Spinal cord (tissue), 10 donors: Measurements from ENCODE around the gene THUMPD1. TPM values are rescaled to one million over a fixed set of nuclear protein-coding genes. Genes with fewer than 3 reads are reported as not detected.
"Not testable (repeated sequence)": the region's sequence is repeated elsewhere in the genome, so short reads cannot be mapped to it uniquely, and the experiment has no call there.

Experiments used
- DNase-seq, 6 donors: peaks; one replicate each; pipeline versions ENCODE4 v3.0.0 to v3.0.0-alpha.2; 2013 to 2015; ENCODE audit warnings: low spot score in 6 of 6, low read depth in 4 of 6
- H3K27ac ChIP-seq: one replicate; pipeline ENCODE4 v1.5.1; 2013; ENCODE audit warnings: low read depth, low read length, control low read depth
- H3K27me3 ChIP-seq: one replicate; pipeline ENCODE4 v1.6.1; 2013; ENCODE audit warnings: low read length; ENCODE audit not compliant: control insufficient read depth, insufficient read depth
- H3K36me3 ChIP-seq: one replicate; pipeline ENCODE4 v1.6.1; 2013; ENCODE audit warnings: low read length; ENCODE audit not compliant: control insufficient read depth, insufficient read depth
- H3K4me1 ChIP-seq: one replicate; pipeline ENCODE4 v1.6.1; 2013; ENCODE audit warnings: low read length; ENCODE audit not compliant: control insufficient read depth, insufficient read depth
- H3K4me3 ChIP-seq: one replicate; pipeline ENCODE4 v1.5.1; 2013; ENCODE audit warnings: low read depth, low read length, control low read depth
- H3K9me3 ChIP-seq: one replicate; pipeline ENCODE4 v1.6.1; 2013; ENCODE audit warnings: low read length; ENCODE audit not compliant: control insufficient read depth, insufficient read depth
- WGBS: methylation state at CpG from one replicate; pipeline ENCODE4 v1.1.5; 2013; ENCODE audit warnings: missing lambda C conversion rate; ENCODE audit not compliant: insufficient coverage; 5-methylcytosine and 5-hydroxymethylcytosine counted together
- polyA plus RNA-seq, 2 donors: library from polyadenylated mRNA; unstranded; fragments of 120-200 nt; gene quantifications; one replicate each; pipeline ENCODE4 v1.2.1, GENCODE V29; 2013; ENCODE audit not compliant: insufficient read length in 2 of 2
- total RNA-seq, 2 donors: library from RNA; depleted of rRNA in 1 of 2; stranded (reverse); fragments of 120-200 nt in 1 of 2; fragments of >200 nt in 1 of 2; gene quantifications; one replicate each; pipeline versions ENCODE4 v1.2.3 to v1.2.4, GENCODE V29; 2013 to 2014
- donor health status: healthy.

THUMPD1 gene
- total and polyA plus RNA-seq, 4 donors = 36.7 to 58.9 (median 44.7) TPM

DNA sequence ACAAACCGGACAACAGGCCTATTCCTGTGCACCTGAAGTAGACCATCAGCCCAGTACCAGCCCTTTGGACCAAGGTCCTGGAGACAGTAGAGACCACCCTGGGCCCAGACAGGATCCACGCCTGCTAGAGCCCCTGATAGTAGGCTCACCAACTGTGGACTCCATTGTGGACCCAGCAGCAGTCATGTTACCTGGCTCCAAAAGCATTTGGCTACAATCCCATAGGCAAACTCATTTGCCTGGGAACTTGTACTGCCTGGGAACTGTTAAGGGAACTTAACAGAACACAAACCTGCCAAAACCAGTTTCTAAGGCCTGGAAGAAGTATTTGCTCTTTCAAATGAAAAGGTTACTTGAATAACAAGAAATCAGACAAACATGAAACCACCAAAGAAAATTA lies 34.2 kb downstream of the THUMPD1 start:
- no peaks in the 10 kb centered on the region for H3K27me3 ChIP-seq
- DNase-seq = peak in 1 of 6 donors; percentile 9
- H3K36me3 ChIP-seq = no peaks in the 10 kb centered on the region
- H3K9me3 ChIP-seq = no peaks in the 10 kb centered on the region
- no peak overlapping the region for H3K27ac ChIP-seq
- no peaks in the 10 kb centered on the region for H3K4me1 ChIP-seq
- WGBS = 93% methylated on average over 2 of the region's 2 CpGs
- H3K4me3 ChIP-seq = no peak overlapping the region

DNA sequence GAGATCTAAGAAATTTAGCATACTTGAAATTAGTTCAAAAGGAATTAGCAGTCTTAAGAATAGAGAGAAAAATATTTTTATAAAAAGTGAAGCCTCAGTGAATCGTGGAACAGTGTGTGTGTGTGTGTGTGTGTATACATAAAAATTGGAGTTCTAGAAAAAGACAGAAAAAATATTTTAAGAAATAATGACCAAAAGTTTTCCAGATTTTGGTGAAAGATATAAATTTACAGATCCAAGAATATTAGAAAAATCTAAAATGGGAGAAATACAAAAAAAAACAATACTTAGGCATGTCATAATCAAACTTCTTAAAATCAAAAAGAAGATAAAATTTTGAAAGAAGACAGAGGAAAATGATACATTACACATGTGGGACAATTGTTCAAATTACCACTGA lies 35.6 kb downstream of the THUMPD1 start:
- H3K4me1 ChIP-seq, DNase-seq, H3K9me3 ChIP-seq, H3K36me3 ChIP-seq, H3K27ac ChIP-seq, H3K27me3 ChIP-seq, H3K4me3 ChIP-seq: not testable (repeated sequence)
- no CpG with 5 or more reads among the region's 1 CpG for WGBS

DNA sequence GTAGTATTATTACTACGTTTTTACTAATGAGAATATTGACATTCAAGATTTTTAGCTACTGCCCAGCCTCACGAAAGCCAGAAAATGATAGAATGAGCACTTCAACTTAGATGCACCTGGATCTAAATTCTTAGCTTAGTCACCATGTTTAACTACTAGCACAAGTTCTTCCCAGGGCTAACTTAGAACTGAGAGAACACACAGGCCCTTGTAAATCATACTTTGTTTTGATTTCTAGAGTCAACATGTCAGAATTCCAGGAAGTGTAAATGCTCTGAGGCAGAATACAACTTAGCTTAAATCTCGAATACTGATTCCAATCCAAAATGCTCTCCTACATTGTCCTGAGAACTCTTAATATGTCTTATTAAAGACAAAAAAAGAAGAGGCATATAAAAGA lies 37.3 kb downstream of the THUMPD1 start:
- no peak for DNase-seq
- no peaks in the 10 kb centered on the region for H3K4me1 ChIP-seq
- H3K9me3 ChIP-seq = no peaks in the 10 kb centered on the region
- no peak overlapping the region for H3K27ac ChIP-seq
- WGBS = 50% methylated on average over 1 of the region's 3 CpGs
- no peaks in the 10 kb centered on the region for H3K36me3 ChIP-seq
- no peaks in the 10 kb centered on the region for H3K27me3 ChIP-seq
- H3K4me3 ChIP-seq = no peak overlapping the region

DNA sequence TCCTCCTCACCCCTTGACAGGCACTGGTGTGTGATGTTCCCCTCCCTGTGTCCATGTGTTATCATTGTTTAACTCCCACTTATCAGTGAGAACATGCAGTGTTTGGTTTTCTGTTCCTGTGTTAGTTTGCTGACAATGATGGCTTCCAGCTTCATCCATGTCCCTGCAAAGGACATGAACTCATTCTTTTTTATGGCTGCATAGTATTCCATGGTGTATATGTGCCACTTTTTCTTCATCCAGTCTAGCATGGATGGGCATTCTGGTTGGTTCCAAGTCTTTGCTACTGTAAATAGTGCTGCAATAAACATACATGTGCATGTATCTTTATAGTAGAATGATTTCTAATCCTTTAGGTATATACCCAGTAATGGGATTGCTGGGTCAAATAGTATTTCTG lies 39.9 kb downstream of the THUMPD1 start:
- not testable (repeated sequence) for H3K27me3 ChIP-seq

DNA sequence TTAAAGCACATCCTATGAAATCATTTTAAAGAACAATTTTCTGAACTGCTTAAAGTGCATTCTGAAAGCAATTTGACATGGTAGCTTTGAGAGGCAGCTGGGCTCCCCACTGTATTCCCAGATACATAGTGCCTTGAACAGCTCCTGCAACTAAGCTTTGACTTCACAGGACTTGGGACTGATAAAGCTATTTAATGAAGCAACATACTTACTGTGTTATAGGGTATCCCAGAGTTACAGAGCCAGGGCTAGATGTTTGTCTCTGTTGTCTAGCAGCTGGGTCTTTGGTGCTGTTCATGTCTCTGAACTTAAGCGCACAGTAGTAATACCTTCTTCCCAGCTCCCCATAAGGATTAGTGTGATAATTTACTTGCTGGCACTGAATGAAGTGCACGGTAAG lies 45.0 kb downstream of the THUMPD1 start:
- WGBS = no CpG with 5 or more reads among the region's 2 CpGs
- no peak overlapping the region for H3K27ac ChIP-seq
- DNase-seq = peak in 1 of 6 donors; percentile 4
- no peaks in the 10 kb centered on the region for H3K27me3 ChIP-seq
- H3K4me1 ChIP-seq = no peaks in the 10 kb centered on the region
- H3K9me3 ChIP-seq = no peaks in the 10 kb centered on the region
- no peak overlapping the region for H3K4me3 ChIP-seq
- H3K36me3 ChIP-seq = no peaks in the 10 kb centered on the region

More for the DNA sequence above, 39.9 kb downstream of the THUMPD1 start:
- not testable (repeated sequence) for H3K4me1 ChIP-seq, DNase-seq, H3K4me3 ChIP-seq, H3K9me3 ChIP-seq, H3K36me3 ChIP-seq, H3K27ac ChIP-seq

DNA sequence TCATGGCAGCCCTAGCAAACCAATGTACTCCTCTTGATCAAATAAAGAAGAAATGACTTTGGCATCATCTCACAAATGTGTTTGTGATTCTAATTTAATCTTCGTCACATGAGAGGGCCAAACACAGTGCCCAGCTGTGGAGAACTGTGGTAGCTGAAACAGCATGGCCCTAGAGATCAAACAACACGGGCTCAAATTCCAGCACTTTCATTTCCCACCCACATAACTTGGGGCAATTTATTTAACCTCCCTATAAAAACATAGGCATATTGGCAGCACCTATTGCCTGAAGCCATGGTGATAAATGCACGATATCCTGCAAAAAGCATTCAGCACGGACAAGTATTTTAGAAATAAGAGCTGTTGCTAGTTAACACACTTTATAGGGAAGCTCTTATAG lies 46.6 kb downstream of the THUMPD1 start:
- Histone ChIP-seq H3K36me3 (no peaks in the 10 kb centered on the region), H3K4me1 (no peaks in the 10 kb centered on the region), H3K4me3 (no peak overlapping the region), H3K27me3 (no peaks in the 10 kb centered on the region), H3K9me3 (no peaks in the 10 kb centered on the region), H3K27ac (no peak overlapping the region)
- DNase-seq = no peak
- WGBS = 78% methylated on average over 1 of the region's 4 CpGs

DNA sequence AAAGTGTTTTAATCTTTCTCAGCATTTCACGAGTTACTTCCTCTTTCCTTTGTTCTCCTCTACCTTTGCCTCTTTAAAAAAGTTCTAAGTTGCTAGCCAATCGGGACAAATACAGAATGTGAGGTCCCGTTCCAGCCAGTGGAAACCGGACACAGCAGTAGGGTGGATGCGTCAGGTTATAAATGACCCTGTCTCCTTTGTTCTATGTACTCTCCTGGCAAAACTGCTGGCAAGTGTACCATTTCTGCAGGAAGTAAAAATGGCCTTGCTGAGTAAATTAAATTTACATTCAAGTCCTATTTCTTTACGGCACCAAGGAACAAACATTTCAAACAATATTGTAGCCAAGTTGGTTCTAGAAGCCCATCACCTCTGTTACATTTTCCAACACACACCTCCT lies 47.5 kb downstream of the THUMPD1 start:
- H3K9me3 ChIP-seq, DNase-seq, H3K36me3 ChIP-seq, H3K4me3 ChIP-seq, H3K4me1 ChIP-seq, H3K27me3 ChIP-seq, H3K27ac ChIP-seq: not testable (repeated sequence)
- no CpG with 5 or more reads among the region's 6 CpGs for WGBS

DNA sequence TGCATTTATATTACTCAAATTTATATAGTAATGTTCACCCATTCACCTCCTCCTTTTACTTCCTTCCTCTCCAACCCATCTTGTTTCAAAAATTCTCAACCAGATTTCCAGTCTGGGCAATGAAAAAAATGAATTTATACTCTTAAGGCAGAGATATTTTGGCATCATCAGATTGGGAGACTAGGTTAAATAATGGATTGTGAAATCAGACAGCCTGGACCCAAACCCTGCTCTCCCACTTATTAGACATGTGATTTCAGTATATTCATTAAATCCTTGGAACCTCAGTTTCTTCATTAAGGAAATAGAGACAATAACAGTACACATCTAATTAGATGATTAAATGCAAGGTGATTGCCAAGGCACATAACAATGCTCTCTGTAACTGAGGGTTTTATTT lies 52.0 kb downstream of the THUMPD1 start:
- Histone ChIP-seq H3K4me1 (no peaks in the 10 kb centered on the region), H3K4me3 (no peak overlapping the region), H3K27me3 (no peaks in the 10 kb centered on the region), H3K36me3 (no peaks in the 10 kb centered on the region), H3K27ac (no peak overlapping the region), H3K9me3 (no peaks in the 10 kb centered on the region)
- no peak for DNase-seq

DNA sequence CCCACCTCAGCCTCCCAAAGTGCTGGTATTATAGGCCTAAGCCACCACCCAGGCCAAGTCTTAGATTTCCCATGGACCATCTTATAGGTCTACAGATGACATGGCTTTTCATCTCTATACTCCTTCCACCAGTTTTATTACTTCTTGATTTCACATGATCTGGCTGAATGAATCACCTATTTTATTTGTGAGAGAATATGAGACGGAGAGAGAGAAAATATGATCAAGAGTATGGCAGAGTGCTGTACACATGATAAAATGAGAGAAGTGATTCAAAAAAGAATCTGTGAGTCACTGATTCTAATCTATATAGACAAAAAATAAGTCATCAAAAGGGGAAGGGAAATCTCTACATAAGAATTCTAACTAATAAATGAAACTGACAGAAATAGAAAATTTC lies 57.8 kb downstream of the THUMPD1 start:
- WGBS = no CpG with 5 or more reads among the region's 1 CpG
- H3K27me3 ChIP-seq = no peaks in the 10 kb centered on the region
- H3K27ac ChIP-seq = no peak overlapping the region
- no peaks in the 10 kb centered on the region for H3K36me3 ChIP-seq
- H3K4me1 ChIP-seq = no peaks in the 10 kb centered on the region
- H3K4me3 ChIP-seq = no peak overlapping the region
- H3K9me3 ChIP-seq = no peaks in the 10 kb centered on the region
- DNase-seq = no peak
